HepG2 (cell line): ENCODE data around the gene CDHR5. TPM values are rescaled to one million over a fixed set of nuclear protein-coding genes. Genes with fewer than 3 reads are reported as not detected.
A peak's percentile ranks its signal among the peaks of the same experiment; 100 is the strongest.

Source experiments
- DNMT3B ChIP-seq: conservative IDR thresholded peaks from 2 replicates; pipeline ENCODE4 v1.6.1; 2016; ENCODE audit warnings: missing biosample characterization, control low read depth
- ERF ChIP-seq: IDR thresholded peaks from 2 replicates; pipeline ENCODE4 v1.6.1; 2018; ENCODE audit warnings: missing biosample characterization, missing genetic modification reagents
- FOXC1 ChIP-seq: sonication (generic); formaldehyde crosslinking; IDR thresholded peaks from 2 replicates; pipeline ENCODE4 v1.8.0; 2022; ENCODE audit warnings: mild to moderate bottlenecking, missing genetic modification reagents, borderline replicate concordance
- MTA1 ChIP-seq: sonication (generic); formaldehyde crosslinking; IDR thresholded peaks from 2 replicates; pipeline ENCODE4 v1.4.0; 2020; ENCODE audit warnings: missing genetic modification reagents, mild to moderate bottlenecking, borderline replicate concordance
- MYNN ChIP-seq: sonication (generic); formaldehyde crosslinking; IDR thresholded peaks from 2 replicates; pipeline ENCODE4 v1.4.0; 2020; ENCODE audit warnings: mild to moderate bottlenecking, low read depth, missing genetic modification reagents
- NFIC ChIP-seq: IDR thresholded peaks from 2 replicates; pipeline ENCODE4 v1.6.1; 2012; ENCODE audit warnings: mild to moderate bottlenecking, low read length, inconsistent platforms
- ONECUT2 ChIP-seq: sonication (generic); formaldehyde crosslinking; IDR thresholded peaks from 2 replicates; pipeline ENCODE4 v1.4.0; 2020; ENCODE audit warnings: missing genetic modification reagents
- PAF1 ChIP-seq: IDR thresholded peaks from 2 replicates; pipeline ENCODE4 v1.6.1; 2016; ENCODE audit warnings: missing genetic modification reagents, missing compliant biosample characterization
- RNF219 ChIP-seq: sonication (generic); formaldehyde crosslinking; IDR thresholded peaks from 2 replicates; pipeline ENCODE4 v1.5.0; 2020; ENCODE audit warnings: mild to moderate bottlenecking, missing genetic modification reagents
- SALL1 ChIP-seq: sonication (generic); formaldehyde crosslinking; IDR thresholded peaks from 2 replicates; pipeline ENCODE4 v1.8.0; 2022; ENCODE audit warnings: mild to moderate bottlenecking, missing genetic modification reagents
- SIN3B ChIP-seq: fragments of 150-350 bp; IDR thresholded peaks from 2 replicates; pipeline ENCODE4 v1.6.1; 2014; ENCODE audit warnings: low read length
- TBX3 ChIP-seq: fragments of 450-650 bp; IDR thresholded peaks from 2 replicates; pipeline ENCODE4 v1.6.1; 2017; ENCODE audit warnings: antibody characterized with exemption, mild to moderate bottlenecking, inconsistent platforms, borderline replicate concordance
- TEAD2 ChIP-seq: sonication (generic); formaldehyde crosslinking; IDR thresholded peaks from 2 replicates; pipeline ENCODE4 v1.9.0; 2021; ENCODE audit warnings: missing genetic modification reagents
- TSC22D2 ChIP-seq: sonication (generic); formaldehyde crosslinking; IDR thresholded peaks from 2 replicates; pipeline ENCODE4 v1.5.1; 2020; ENCODE audit warnings: missing genetic modification reagents, mild to moderate bottlenecking, borderline replicate concordance
- ZNF225 ChIP-seq: sonication (generic); formaldehyde crosslinking; IDR thresholded peaks from 2 replicates; pipeline ENCODE4 v1.4.0; 2020; ENCODE audit warnings: mild to moderate bottlenecking, missing genetic modification reagents
- ZNF441 ChIP-seq: sonication (generic); formaldehyde crosslinking; IDR thresholded peaks from 2 replicates; pipeline ENCODE4 v1.7.0; 2021; ENCODE audit warnings: missing genetic modification reagents, borderline replicate concordance
- ZNF605 ChIP-seq: sonication (generic); formaldehyde crosslinking; IDR thresholded peaks from 2 replicates; pipeline ENCODE4 v1.8.0; 2022; ENCODE audit warnings: mild to moderate bottlenecking, missing genetic modification reagents
- ZNF772 ChIP-seq: sonication (generic); formaldehyde crosslinking; IDR thresholded peaks from 2 replicates; pipeline ENCODE4 v1.5.0; 2020; ENCODE audit warnings: mild to moderate bottlenecking, missing genetic modification reagents
- ZNF777 ChIP-seq: sonication (generic); formaldehyde crosslinking; IDR thresholded peaks from 2 replicates; pipeline ENCODE4 v1.4.0; 2020; ENCODE audit warnings: missing genetic modification reagents
- ZSCAN25 ChIP-seq: sonication (generic); formaldehyde crosslinking; IDR thresholded peaks from 2 replicates; pipeline ENCODE4 v1.8.0; 2022; ENCODE audit warnings: mild to moderate bottlenecking, missing genetic modification reagents
- polyA plus RNA-seq, 8 experiments: library from polyadenylated mRNA; depleted of rRNA in 3 of 8; stranded (reverse) in 7 of 8; unstranded in 1 of 8; fragments of >200 nt; fragmentation: Illumina TruSeq in 4 of 8; extraction: Trizol in 4 of 8; gene quantifications; 2 replicates each; pipeline versions ENCODE4 v1.2.1 to v1.2.3, GENCODE V29; 2011 to 2016; ENCODE audit warnings: low read depth in 4 of 8, missing spikeins in 1 of 8, mixed read lengths in 1 of 8; ENCODE audit not compliant: insufficient read depth in 1 of 8
- total RNA-seq, 5 experiments: library from RNA; depleted of rRNA; stranded (reverse); fragments of >200 nt; fragmentation: Illumina TruSeq; extraction: Trizol; gene quantifications; 2 replicates each; pipeline ENCODE4 v1.2.3, GENCODE V29; 2016; ENCODE audit warnings: low read depth in 1 of 5
- TF ChIP-seq, protein P1 (sequence below): sonication (generic); formaldehyde crosslinking; IDR thresholded peaks from 2 replicates; pipeline ENCODE4 v1.4.0; 2020; ENCODE audit warnings: mild to moderate bottlenecking, missing genetic modification reagents
- TF ChIP-seq, protein P2 (sequence below): sonication (generic); formaldehyde crosslinking; IDR thresholded peaks from 2 replicates; pipeline ENCODE4 v1.4.0; 2020; ENCODE audit warnings: missing genetic modification reagents

Gene CDHR5
- total and polyA plus RNA-seq, 2 of the 13 experiments (the other 11 are each of a cell fraction or from before 2014, with no cell fraction given) = 0.46 to 0.71 TPM

DNA sequence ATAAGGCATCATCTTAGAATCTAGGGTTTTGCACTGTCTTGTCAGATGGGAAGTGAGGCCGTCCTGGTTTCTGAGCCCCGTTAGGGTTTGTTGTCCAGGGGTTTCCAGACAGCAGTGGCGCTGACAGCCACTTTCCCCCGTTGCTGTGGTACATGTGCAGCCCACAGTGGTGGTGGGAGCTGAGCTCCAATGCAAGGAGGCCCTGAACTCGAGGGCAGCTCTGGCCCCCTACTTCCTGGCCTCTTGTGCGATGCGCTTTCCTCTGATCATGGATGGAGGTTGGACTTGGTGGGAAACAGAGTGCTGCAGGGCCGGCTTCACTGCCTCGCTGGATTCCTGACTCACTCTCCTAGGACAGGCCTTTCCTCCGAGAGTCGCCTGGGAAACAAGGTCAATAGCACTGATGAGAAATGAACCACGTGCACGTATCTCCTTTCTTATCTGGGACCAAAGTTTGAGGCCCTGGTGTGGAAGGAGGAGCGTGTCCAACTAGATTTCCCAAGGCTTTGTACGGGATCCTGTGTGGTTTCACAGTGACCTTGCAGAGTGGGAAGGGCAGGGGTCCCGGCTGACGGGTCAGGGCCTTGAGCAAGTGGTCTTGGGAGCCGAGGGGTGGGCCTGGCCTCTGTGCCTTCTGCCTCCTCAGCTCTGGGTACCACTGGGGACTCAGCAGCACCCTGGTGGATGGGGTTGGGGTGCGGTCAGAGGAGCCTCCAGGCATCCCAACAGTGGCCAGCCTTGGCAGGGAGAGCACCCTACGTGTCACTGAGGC, 44.7 kb downstream of the CDHR5 start (continued):
- TF ChIP-seq ZNF772 (CRISPR knock-in tag) (no peak), SALL1 (peak; percentile 58; the same call in 1 of the 2 replicates), ZNF605 (CRISPR knock-in tag) (peak; percentile 57; the same call in 1 of the 2 replicates), ONECUT2 (CRISPR knock-in tag) (no peak), ZNF225 (CRISPR knock-in tag) (no peak), ERF (peak; percentile 24; the same call in 1 of the 2 replicates), RNF219 (CRISPR knock-in tag) (no peak), ZNF441 (CRISPR knock-in tag) (peak; percentile 26; the same call in 1 of the 2 replicates), TBX3 (no peak), MYNN (CRISPR knock-in tag) (no peak), DNMT3B (no peak), SIN3B (no peak), NFIC (no peak), FOXC1 (CRISPR knock-in tag) (no peak), PAF1 (CRISPR knock-in tag) (no peak), MTA1 (peak; percentile 86; the same call in 1 of the 2 replicates), ZSCAN25 (no peak), TEAD2 (CRISPR knock-in tag) (no peak), ZNF777 (CRISPR knock-in tag) (no peak), TSC22D2 (CRISPR knock-in tag) (no peak)
- TF ChIP-seq, protein P1, sequence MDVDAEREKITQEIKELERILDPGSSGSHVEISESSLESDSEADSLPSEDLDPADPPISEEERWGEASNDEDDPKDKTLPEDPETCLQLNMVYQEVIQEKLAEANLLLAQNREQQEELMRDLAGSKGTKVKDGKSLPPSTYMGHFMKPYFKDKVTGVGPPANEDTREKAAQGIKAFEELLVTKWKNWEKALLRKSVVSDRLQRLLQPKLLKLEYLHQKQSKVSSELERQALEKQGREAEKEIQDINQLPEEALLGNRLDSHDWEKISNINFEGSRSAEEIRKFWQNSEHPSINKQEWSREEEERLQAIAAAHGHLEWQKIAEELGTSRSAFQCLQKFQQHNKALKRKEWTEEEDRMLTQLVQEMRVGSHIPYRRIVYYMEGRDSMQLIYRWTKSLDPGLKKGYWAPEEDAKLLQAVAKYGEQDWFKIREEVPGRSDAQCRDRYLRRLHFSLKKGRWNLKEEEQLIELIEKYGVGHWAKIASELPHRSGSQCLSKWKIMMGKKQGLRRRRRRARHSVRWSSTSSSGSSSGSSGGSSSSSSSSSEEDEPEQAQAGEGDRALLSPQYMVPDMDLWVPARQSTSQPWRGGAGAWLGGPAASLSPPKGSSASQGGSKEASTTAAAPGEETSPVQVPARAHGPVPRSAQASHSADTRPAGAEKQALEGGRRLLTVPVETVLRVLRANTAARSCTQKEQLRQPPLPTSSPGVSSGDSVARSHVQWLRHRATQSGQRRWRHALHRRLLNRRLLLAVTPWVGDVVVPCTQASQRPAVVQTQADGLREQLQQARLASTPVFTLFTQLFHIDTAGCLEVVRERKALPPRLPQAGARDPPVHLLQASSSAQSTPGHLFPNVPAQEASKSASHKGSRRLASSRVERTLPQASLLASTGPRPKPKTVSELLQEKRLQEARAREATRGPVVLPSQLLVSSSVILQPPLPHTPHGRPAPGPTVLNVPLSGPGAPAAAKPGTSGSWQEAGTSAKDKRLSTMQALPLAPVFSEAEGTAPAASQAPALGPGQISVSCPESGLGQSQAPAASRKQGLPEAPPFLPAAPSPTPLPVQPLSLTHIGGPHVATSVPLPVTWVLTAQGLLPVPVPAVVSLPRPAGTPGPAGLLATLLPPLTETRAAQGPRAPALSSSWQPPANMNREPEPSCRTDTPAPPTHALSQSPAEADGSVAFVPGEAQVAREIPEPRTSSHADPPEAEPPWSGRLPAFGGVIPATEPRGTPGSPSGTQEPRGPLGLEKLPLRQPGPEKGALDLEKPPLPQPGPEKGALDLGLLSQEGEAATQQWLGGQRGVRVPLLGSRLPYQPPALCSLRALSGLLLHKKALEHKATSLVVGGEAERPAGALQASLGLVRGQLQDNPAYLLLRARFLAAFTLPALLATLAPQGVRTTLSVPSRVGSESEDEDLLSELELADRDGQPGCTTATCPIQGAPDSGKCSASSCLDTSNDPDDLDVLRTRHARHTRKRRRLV (CRISPR knock-in tag) = no peak
- TF ChIP-seq, protein P2, sequence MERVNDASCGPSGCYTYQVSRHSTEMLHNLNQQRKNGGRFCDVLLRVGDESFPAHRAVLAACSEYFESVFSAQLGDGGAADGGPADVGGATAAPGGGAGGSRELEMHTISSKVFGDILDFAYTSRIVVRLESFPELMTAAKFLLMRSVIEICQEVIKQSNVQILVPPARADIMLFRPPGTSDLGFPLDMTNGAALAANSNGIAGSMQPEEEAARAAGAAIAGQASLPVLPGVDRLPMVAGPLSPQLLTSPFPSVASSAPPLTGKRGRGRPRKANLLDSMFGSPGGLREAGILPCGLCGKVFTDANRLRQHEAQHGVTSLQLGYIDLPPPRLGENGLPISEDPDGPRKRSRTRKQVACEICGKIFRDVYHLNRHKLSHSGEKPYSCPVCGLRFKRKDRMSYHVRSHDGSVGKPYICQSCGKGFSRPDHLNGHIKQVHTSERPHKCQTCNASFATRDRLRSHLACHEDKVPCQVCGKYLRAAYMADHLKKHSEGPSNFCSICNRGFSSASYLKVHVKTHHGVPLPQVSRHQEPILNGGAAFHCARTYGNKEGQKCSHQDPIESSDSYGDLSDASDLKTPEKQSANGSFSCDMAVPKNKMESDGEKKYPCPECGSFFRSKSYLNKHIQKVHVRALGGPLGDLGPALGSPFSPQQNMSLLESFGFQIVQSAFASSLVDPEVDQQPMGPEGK (CRISPR knock-in tag) = no peak
